ENCODE results near the gene UCK1. TPM values are rescaled to one million over a fixed set of nuclear protein-coding genes. Genes with fewer than 3 reads are reported as not detected.

UCK1 gene
- total and polyA plus RNA-seq, 2 of the 13 experiments (the other 11 are each of a cell fraction or from before 2014, with no cell fraction given): 11.0 to 24.1 TPM

- TF ChIP-seq ZNF646 (CRISPR knock-in tag; IDR thresholded peaks at IDR 0.05) (no peak), RELA (CRISPR knock-in tag; IDR thresholded peaks at IDR 0.05) (no peak), SKIL (CRISPR knock-in tag; IDR thresholded peaks at IDR 0.05; ENCODE audit: borderline replicate concordance) (peak; percentile 92), ZNF143 (CRISPR knock-in tag; IDR thresholded peaks at IDR 0.05) (no peak), ZNF33B (CRISPR knock-in tag; IDR thresholded peaks at IDR 0.05) (no peak), KAT8 (CRISPR knock-in tag; IDR thresholded peaks at IDR 0.05) (peak; percentile 39; the same call in 1 of the 2 replicates), IRF9 (CRISPR knock-in tag; IDR thresholded peaks at IDR 0.05; ENCODE audit: borderline replicate concordance) (no peak; the same call in 1 of the 2 replicates), RAD21 (CRISPR knock-in tag; IDR thresholded peaks at IDR 0.05) (peak; percentile 63), ZNF207 (IDR thresholded peaks at IDR 0.05; ENCODE audit: borderline replicate concordance) (no peak), DNMT3B (CRISPR knock-in tag; conservative IDR thresholded peaks at IDR 0.05) (no peak), TGIF2 (CRISPR knock-in tag; IDR thresholded peaks at IDR 0.05) (no peak), CREM (IDR thresholded peaks at IDR 0.05) (no peak), CREM (CRISPR knock-in tag; IDR thresholded peaks at IDR 0.05) (no peak), MAF1 (CRISPR knock-in tag; IDR thresholded peaks at IDR 0.05; ENCODE audit: borderline replicate concordance) (no peak), ZNF713 (CRISPR knock-in tag; IDR thresholded peaks at IDR 0.05) (no peak), NBN (conservative IDR thresholded peaks at IDR 0.05) (no peak), ZNF704 (CRISPR knock-in tag; IDR thresholded peaks at IDR 0.05; ENCODE audit: borderline replicate concordance) (no peak), SSRP1 (CRISPR knock-in tag; IDR thresholded peaks at IDR 0.05) (no peak), ZNF552 (CRISPR knock-in tag; IDR thresholded peaks at IDR 0.05; ENCODE audit: borderline replicate concordance) (no peak), POLR2AphosphoS2 (IDR thresholded peaks at IDR 0.05; ENCODE audit: low read depth, low read length) (no peak), NFE2L2 (IDR thresholded peaks at IDR 0.05; ENCODE audit: low read length) (no peak)
Measured at GRCh38 chr9:131545003-131545785, 14.1 kb upstream of the UCK1 start, which contains the start of gene PRRT1B (continued).

Data from HepG2 (cell line).